ENCODE data around the gene NPIPA5. TPM values are rescaled to one million over a fixed set of nuclear protein-coding genes. Genes with fewer than 3 reads are reported as not detected.
"Not testable (repeated sequence)": the region's sequence is repeated elsewhere in the genome, so short reads cannot be mapped to it uniquely, and the experiment has no call there.

NPIPA5 gene
- total RNA-seq, 2 donors from 2014 or later, result 6.5 to 13.2 TPM

- TF ChIP-seq CTCF (IDR thresholded peaks at IDR 0.05) (no peak), POLR2A (IDR thresholded peaks at IDR 0.05) (no peak)
- no peak for ATAC-seq
- H3K27ac ChIP-seq, result no peak overlapping the region
- peaks cover 11% of the 10 kb centered on the region for H3K4me1 ChIP-seq
- no peak for DNase-seq
- no peaks in the 10 kb centered on the region for H3K36me3 ChIP-seq (replicated peaks in 1 of 2; ENCODE audit: insufficient read depth in 1 of 2, low read depth in 2 of 2)
- H3K27me3 ChIP-seq, result no peaks in the 10 kb centered on the region
- H3K9me3 ChIP-seq, result no peaks in the 10 kb centered on the region
- H3K4me3 ChIP-seq, result no peak overlapping the region
- intact Hi-C loops (cut with DNase I), result no loop called here
- 63 to 72% methylated on average over 3 of the region's 3 CpGs for WGBS, 2 donors
Observed at GRCh38 chr16:15418206-15418605, 40.1 kb upstream of the NPIPA5 start.

GRCh38 chr16:15417197-15417596, 39.1 kb upstream of the NPIPA5 start:
- Histone ChIP-seq H3K27ac (no peak overlapping the region), H3K4me3 (no peak overlapping the region), H3K4me1 (peaks cover 5% of the 10 kb centered on the region), H3K36me3 (replicated peaks in 1 of 2; ENCODE audit: insufficient read depth in 1 of 2, low read depth in 2 of 2) (no peaks in the 10 kb centered on the region), H3K27me3 (no peaks in the 10 kb centered on the region), H3K9me3 (no peaks in the 10 kb centered on the region)
- TF ChIP-seq CTCF (IDR thresholded peaks at IDR 0.05), result no peak
- no peak for TF ChIP-seq POLR2A (IDR thresholded peaks at IDR 0.05)
- intact Hi-C loops (cut with DNase I), result no loop called here
- WGBS, 2 donors, result 90% methylated on average over 2 of the region's 2 CpGs
- DNase-seq (no peak), ATAC-seq (no peak)

- DNase-seq, result no peak
- 56 to 64% methylated on average over 3 of the region's 3 CpGs for WGBS, 2 donors
- Histone ChIP-seq H3K27ac (no peak overlapping the region), H3K9me3 (no peaks in the 10 kb centered on the region), H3K4me1 (no peaks in the 10 kb centered on the region), H3K27me3 (no peaks in the 10 kb centered on the region), H3K36me3 (replicated peaks in 1 of 2; ENCODE audit: insufficient read depth in 1 of 2, low read depth in 2 of 2) (no peaks in the 10 kb centered on the region), H3K4me3 (no peak overlapping the region)
- no peak for ATAC-seq
- intact Hi-C loops (cut with DNase I), result no loop called here
- no peak for TF ChIP-seq POLR2A (IDR thresholded peaks at IDR 0.05)
- TF ChIP-seq CTCF (IDR thresholded peaks at IDR 0.05), result no peak
Observed at GRCh38 chr16:15415511-15415985, 37.5 kb upstream of the NPIPA5 start.

GRCh38 chr16:15409476-15409875, 31.4 kb upstream of the NPIPA5 start:
- H3K27ac ChIP-seq; H3K36me3 ChIP-seq (replicated peaks in 1 of 2; ENCODE audit: insufficient read depth in 1 of 2, low read depth in 2 of 2); H3K27me3 ChIP-seq; DNase-seq; H3K9me3 ChIP-seq; H3K4me1 ChIP-seq; ATAC-seq; H3K4me3 ChIP-seq; intact Hi-C loops (cut with DNase I): not testable (repeated sequence)
- WGBS, 2 donors, result 83 to 90% methylated on average over 6 of the region's 6 CpGs

- DNase-seq; H3K9me3 ChIP-seq; H3K27me3 ChIP-seq; H3K27ac ChIP-seq; H3K36me3 ChIP-seq (replicated peaks in 1 of 2; ENCODE audit: insufficient read depth in 1 of 2, low read depth in 2 of 2); H3K4me1 ChIP-seq; ATAC-seq; intact Hi-C loops (cut with DNase I); H3K4me3 ChIP-seq: not testable (repeated sequence)
- 70 to 72% methylated on average over 4 of the region's 4 CpGs for WGBS, 2 donors
Observed at GRCh38 chr16:15407756-15408155, 29.7 kb upstream of the NPIPA5 start.

GRCh38 chr16:15404792-15405191, 26.7 kb upstream of the NPIPA5 start:
- Histone ChIP-seq H3K4me3 (no peak overlapping the region), H3K36me3 (replicated peaks in 1 of 2; ENCODE audit: insufficient read depth in 1 of 2, low read depth in 2 of 2) (peaks cover 0 to 7% of the 10 kb centered on the region in 2 donors), H3K9me3 (no peaks in the 10 kb centered on the region), H3K27ac (peak overlapping the region in 1 of 4 donors; percentile 34), H3K4me1 (peaks cover 9% of the 10 kb centered on the region), H3K27me3 (no peaks in the 10 kb centered on the region)
- ATAC-seq (no peak), DNase-seq (peak in 1 of 4 donors; percentile 66)
- 60 to 74% methylated on average over 4 of the region's 4 CpGs for WGBS, 2 donors
- intact Hi-C loops (cut with DNase I), result no loop called here
- TF ChIP-seq POLR2A (IDR thresholded peaks at IDR 0.05), result no peak
- TF ChIP-seq CTCF (IDR thresholded peaks at IDR 0.05), result no peak

- H3K27ac ChIP-seq, result peak overlapping the region in 1 of 4 donors; percentile 14
- ATAC-seq; intact Hi-C loops (cut with DNase I); H3K9me3 ChIP-seq; H3K36me3 ChIP-seq (replicated peaks in 1 of 2; ENCODE audit: insufficient read depth in 1 of 2, low read depth in 2 of 2); H3K4me3 ChIP-seq; H3K27me3 ChIP-seq; DNase-seq: not testable (repeated sequence)
- H3K4me1 ChIP-seq, result peaks cover 16% of the 10 kb centered on the region
- 78 to 91% methylated on average over 3 of the region's 3 CpGs for WGBS, 2 donors
Observed at GRCh38 chr16:15404091-15404490, 26.0 kb upstream of the NPIPA5 start.

Measured in body of pancreas (tissue), 4 donors.